MCF 10A (cell line): ENCODE results near the gene CMTM7. TPM values are rescaled to one million over a fixed set of nuclear protein-coding genes. Genes with fewer than 3 reads are reported as not detected.

Source experiments
- BruUV-seq: library from RNA; stranded (reverse); fragments of 400-500 nt; replicated peaks from 2 replicates; lab custom pipeline; 2021; lab: Mats Ljungman, UMichigan
- CTCF ChIA-PET: fragments of 300-600 bp; sonication (Branson Sonifier 250); formaldehyde crosslinking; extraction: SDS; loops from one replicate; lab custom pipeline; 2021; ENCODE audit warnings: antibody characterized with exemption, inconsistent platforms; lab: Yijun Ruan, JAX
- POLR2A ChIA-PET: fragments of 300-600, 350-650 bp; sonication (Branson Sonifier 250); formaldehyde crosslinking; extraction: SDS; loops from one replicate; lab custom pipeline; 2020; ENCODE audit warnings: antibody characterized with exemption, inconsistent platforms; lab: Yijun Ruan, JAX
- DNase-seq: peaks from one replicate; pipeline ENCODE4 v3.0.0-alpha.2; 2018; ENCODE audit not compliant: unreplicated experiment
- H3K27ac Mint-ChIP-seq: one replicate; pipeline ENCODE4 v1.8.0; 2022; ENCODE audit warnings: mild to moderate bottlenecking, low read depth, mixed read lengths; ENCODE audit not compliant: unreplicated experiment
- H3K27me3 Mint-ChIP-seq: one replicate; pipeline ENCODE4 v1.8.0; 2022; ENCODE audit warnings: mixed read lengths; ENCODE audit not compliant: insufficient read depth, unreplicated experiment
- H3K36me3 Mint-ChIP-seq: one replicate; pipeline ENCODE4 v1.8.0; 2022; ENCODE audit warnings: mild to moderate bottlenecking, moderate library complexity, mixed read lengths; ENCODE audit not compliant: insufficient read depth, unreplicated experiment
- H3K4me1 Mint-ChIP-seq: one replicate; pipeline ENCODE4 v1.8.0; 2022; ENCODE audit warnings: mixed read lengths; ENCODE audit not compliant: insufficient read depth, unreplicated experiment
- H3K4me3 Mint-ChIP-seq: one replicate; pipeline ENCODE4 v1.8.0; 2022; ENCODE audit warnings: mild to moderate bottlenecking, moderate library complexity, mixed read lengths; ENCODE audit not compliant: unreplicated experiment
- H3K9me3 Mint-ChIP-seq: one replicate; pipeline ENCODE4 v1.8.0; 2022; ENCODE audit warnings: mixed read lengths; ENCODE audit not compliant: unreplicated experiment
- intact Hi-C: fragments of 100-400 bp; cut with micrococcal nuclease; formaldehyde crosslinking; loops from 2 replicates; pipeline ENCODE4 v1.14.1; 2022
- total RNA-seq: library from RNA; stranded (reverse); gene quantifications from 2 replicates; pipeline ENCODE4 v1.2.3, GENCODE V29; 2022
- TF ChIP-seq, protein P1 (sequence below): fragments of 200-600 bp; IDR thresholded peaks from one replicate; pipeline ENCODE4 v1.8.0; 2022; ENCODE audit warnings: antibody characterized with exemption, mild to moderate bottlenecking; ENCODE audit not compliant: unreplicated experiment

Gene CMTM7
- total RNA-seq, 1 experiment from 2014 or later: 14.3 TPM

DNA sequence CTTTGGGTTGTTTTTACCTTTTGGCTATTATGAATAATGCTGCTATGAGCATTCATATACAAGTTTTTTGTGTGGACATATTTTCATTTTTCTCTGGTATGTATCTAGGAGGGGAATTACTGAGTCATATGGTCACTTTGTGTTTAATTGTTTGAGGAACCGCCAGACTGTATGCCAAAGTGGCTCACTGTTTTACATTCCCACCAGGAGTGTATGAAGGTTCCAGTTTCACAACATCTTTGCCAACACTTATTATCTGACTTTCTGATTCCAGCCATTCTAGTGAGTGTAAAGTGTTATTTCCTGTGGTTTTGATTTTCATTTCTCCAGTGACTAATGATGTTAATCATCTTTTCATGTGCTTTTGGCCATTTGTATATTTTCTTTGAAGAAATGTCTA lies 51.8 kb downstream of the CMTM7 start:
- Mint-ChIP-seq H3K9me3 (peaks cover 10% of the 10 kb centered on the region), H3K27ac (no peak overlapping the region), H3K4me3 (no peak overlapping the region), H3K36me3 (peaks cover 17% of the 10 kb centered on the region), H3K4me1 (peaks cover 5% of the 10 kb centered on the region), H3K27me3 (no peaks in the 10 kb centered on the region)
- intact Hi-C loops: no loop called here
- DNase-seq: peak; percentile 82
- ChIA-PET POLR2A (interaction anchor here (0.8 kb wide), 1 partner anchor 13 kb away, joined by 3 read pairs; no protein-coding TSS in a partner anchor), CTCF (interaction anchor here (0.7 to 1.5 kb wide), 2 partner anchors 11 to 68 kb away, joined by 3 to 6 read pairs; no protein-coding TSS in a partner anchor)
- TF ChIP-seq, protein P1, sequence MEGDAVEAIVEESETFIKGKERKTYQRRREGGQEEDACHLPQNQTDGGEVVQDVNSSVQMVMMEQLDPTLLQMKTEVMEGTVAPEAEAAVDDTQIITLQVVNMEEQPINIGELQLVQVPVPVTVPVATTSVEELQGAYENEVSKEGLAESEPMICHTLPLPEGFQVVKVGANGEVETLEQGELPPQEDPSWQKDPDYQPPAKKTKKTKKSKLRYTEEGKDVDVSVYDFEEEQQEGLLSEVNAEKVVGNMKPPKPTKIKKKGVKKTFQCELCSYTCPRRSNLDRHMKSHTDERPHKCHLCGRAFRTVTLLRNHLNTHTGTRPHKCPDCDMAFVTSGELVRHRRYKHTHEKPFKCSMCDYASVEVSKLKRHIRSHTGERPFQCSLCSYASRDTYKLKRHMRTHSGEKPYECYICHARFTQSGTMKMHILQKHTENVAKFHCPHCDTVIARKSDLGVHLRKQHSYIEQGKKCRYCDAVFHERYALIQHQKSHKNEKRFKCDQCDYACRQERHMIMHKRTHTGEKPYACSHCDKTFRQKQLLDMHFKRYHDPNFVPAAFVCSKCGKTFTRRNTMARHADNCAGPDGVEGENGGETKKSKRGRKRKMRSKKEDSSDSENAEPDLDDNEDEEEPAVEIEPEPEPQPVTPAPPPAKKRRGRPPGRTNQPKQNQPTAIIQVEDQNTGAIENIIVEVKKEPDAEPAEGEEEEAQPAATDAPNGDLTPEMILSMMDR: no peak
- BruUV-seq: no TSS peak

DNA sequence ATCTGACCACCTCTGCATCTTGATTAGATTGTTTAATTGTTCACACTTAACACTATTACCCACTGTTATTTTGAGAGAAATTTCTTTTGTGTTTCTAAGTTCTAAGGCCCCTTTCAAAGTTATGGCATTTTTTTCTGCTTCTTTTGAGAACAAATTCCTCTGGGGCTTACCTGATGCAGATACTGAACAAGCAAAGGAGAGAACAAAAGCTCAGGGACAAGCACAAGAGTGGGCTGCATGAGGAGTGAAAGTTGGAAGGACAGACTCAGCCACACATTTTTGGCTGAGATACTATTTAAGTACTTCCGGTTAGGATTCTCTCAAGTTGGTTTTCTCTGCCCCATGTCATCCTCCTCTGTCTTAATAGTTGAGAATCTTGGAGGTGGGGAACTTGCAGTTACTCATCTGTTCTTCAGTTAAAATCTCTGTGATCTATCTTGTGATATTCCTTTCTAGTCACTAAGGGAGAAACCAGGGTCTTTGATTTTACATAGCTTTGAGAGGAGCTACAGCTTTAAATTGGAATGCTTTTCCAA lies 56.3 kb downstream of the CMTM7 start:
- intact Hi-C loops: no loop called here
- Mint-ChIP-seq H3K9me3 (peaks cover 10% of the 10 kb centered on the region), H3K27ac (no peak overlapping the region), H3K27me3 (no peaks in the 10 kb centered on the region), H3K4me1 (no peaks in the 10 kb centered on the region), H3K4me3 (no peak overlapping the region), H3K36me3 (peaks cover 17% of the 10 kb centered on the region)
- no peak for DNase-seq
- ChIA-PET CTCF (interaction anchor here (0.9 kb wide), 1 partner anchor 12 kb away, joined by 3 read pairs; no protein-coding TSS in a partner anchor), POLR2A (no interaction called here)
- TF ChIP-seq, protein P1: no peak
- no TSS peak for BruUV-seq

DNA sequence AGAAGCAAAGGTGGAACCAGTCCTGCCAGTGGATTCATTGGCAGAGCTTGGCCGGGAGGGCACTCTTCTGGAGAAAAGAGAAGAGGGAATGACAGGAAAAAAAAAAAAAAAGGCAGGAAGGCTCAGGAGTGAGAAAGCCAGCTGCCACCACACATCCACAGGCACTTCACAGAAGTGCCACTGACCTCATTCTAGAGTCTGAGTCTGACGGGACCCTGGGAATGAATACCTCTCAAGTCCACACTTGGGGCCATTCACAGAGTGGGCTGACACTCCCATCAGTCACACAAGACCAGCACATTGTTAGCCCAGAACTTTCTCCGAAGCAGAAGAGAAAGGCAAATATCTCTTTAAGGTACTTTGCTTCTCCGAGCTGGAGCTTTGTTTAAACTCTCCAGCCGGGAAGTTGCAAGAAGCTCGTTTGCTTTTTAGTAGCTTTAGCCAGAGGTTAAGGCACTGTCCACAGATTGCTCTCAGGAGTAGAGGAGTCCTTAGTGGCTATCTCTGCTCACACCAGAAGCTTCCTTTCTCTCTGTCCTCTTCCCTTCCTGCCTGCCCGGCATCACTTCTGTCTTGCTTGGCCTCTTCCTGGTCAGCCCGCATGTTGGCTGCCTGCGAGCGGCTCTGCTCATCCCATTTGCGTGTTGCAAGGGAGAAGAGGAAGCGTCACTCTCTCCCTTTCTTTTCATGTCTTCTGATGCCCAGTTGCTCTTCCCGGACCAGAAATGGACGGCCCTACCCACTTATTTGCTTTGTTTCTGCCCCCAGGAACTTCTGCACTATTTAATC lies 57.2 kb downstream of the CMTM7 start:
- intact Hi-C loops: no loop called here
- CTCF ChIA-PET: interaction anchor here (0.7 to 1.4 kb wide), 2 partner anchors 19 to 487 kb away, joined by 3 to 5 read pairs; no protein-coding TSS in a partner anchor
- no peak overlapping the region for H3K27ac Mint-ChIP-seq
- peaks cover 17% of the 10 kb centered on the region for H3K36me3 Mint-ChIP-seq
- no peak overlapping the region for H3K4me3 Mint-ChIP-seq
- TF ChIP-seq, protein P1: no peak
- peaks cover 10% of the 10 kb centered on the region for H3K9me3 Mint-ChIP-seq
- BruUV-seq: no TSS peak
- POLR2A ChIA-PET: no interaction called here
- no peaks in the 10 kb centered on the region for H3K27me3 Mint-ChIP-seq
- no peak for DNase-seq
- H3K4me1 Mint-ChIP-seq: no peaks in the 10 kb centered on the region

DNA sequence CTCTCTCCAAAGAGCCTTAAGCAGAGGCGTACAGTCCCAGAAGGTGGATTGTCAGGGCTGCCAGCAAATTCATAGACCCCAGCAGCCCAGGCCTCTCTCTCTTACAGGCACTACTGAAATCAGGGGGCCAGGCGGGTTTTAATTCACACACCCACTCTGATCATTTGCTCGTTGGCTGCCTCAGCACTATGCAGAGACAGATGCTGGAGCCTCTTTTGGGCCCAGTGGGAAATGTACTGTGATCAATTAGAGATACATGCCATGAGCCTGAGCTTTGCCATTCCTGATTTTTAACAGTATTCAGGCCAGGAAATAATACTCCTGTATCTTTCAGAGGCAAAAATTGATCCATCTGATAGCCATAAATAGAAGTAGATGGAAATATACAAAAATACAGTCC lies 58.0 kb downstream of the CMTM7 start:
- no peak overlapping the region for H3K4me3 Mint-ChIP-seq
- intact Hi-C loops: no loop called here
- peaks cover 10% of the 10 kb centered on the region for H3K9me3 Mint-ChIP-seq
- BruUV-seq: no TSS peak
- no peak for DNase-seq
- ChIA-PET POLR2A (no interaction called here), CTCF (interaction anchor here (0.6 to 1.4 kb wide), 2 partner anchors 18 to 725 kb away, joined by 3 to 5 read pairs; no protein-coding TSS in a partner anchor)
- no peaks in the 10 kb centered on the region for H3K4me1 Mint-ChIP-seq
- H3K27me3 Mint-ChIP-seq: no peaks in the 10 kb centered on the region
- TF ChIP-seq, protein P1: no peak
- no peak overlapping the region for H3K27ac Mint-ChIP-seq
- peaks cover 17% of the 10 kb centered on the region for H3K36me3 Mint-ChIP-seq
